Dedifferentiated amniotic fluid mesenchymal stem cell (primary cell): ENCODE data around the gene MTA3.
A peak's percentile ranks its signal among the peaks of the same experiment; 100 is the strongest.

Source experiments
- DNase-seq: peaks from one replicate; pipeline ENCODE4 v3.0.0-alpha.2; 2016; ENCODE audit errors: extremely low spot score

Gene MTA3

DNA sequence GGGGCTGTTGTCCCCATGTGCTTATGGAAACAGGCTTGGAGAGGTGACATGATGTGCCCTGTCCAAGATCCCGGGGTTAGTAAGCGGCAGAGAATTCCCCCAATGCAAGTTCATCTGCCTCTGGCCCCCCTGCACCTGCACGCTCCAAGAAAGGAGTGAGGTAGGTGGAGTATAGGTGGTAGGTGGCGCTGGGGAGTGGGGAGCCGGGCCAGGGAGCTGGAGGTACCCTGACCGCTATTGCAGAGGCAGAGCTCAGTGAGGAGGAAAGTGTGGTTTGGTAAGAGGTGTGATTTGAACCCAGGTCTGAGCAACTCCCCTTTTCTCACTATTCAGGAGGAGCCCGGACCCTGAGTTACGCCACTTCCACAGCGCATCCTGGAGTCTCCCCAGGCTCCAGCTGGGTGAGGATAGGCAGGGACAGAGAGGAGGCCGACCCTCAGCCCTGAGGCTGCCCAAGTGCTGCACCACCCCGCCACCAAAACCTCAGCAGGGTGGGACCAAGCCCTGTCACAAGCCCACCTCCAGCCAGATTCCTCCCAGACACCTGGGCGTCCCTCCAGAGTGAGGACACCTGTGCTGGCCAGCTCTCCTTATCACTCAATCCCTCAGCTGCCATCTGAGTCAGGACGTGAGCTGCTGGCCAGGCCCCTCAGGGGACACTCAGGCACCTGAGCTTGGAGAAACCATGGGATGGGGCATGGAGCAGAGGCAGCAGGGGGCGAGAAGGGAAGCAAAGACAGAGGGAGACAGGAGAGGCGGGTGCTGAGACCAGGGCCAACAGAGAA is 218.3 kb downstream of the MTA3 start:
- no peak for DNase-seq

DNA sequence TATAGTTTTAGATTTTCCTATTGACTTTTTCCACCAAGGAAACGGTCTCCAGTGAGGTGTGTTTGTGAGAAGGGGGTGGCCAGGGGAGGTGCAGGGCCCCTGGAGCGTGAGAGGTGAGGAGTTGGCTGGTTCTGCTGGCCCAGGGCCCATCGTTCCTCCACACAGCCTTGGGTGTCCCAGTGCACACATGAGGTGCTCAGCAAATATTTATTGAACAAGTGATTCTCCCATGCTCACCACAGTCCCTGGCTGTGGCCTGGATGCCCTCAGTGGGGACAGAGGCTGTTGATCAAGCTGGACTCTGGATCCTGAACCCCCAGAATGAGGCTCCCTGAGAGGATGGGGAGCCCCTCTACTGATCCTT is 219.0 kb downstream of the MTA3 start:
- DNase-seq = no peak

GRCh38 chr2:42787788-42788477 is 219.5 kb downstream of the MTA3 start:
- DNase-seq = no peak

GRCh38 chr2:42788478-42788793 is 220.0 kb downstream of the MTA3 start:
- DNase-seq = no peak

DNA sequence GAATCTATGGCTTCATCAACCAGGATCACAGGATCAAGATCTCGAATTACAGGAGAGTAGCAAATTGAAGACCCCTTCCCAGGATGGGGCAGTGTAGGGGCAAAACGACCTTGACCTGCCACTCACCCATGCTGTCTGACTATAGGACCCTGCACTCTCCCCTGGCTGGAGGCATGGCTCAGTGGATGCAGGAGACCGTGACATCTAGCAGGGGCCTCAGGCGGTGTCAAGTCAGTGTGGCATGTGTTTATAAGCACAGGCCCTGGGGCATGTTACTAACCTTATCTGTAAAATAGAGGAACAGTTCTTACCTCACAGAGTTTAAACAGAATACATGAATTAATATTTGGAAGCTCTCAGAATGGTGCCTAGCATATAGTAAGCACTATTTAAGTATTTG is 220.4 kb downstream of the MTA3 start:
- no peak for DNase-seq

DNA sequence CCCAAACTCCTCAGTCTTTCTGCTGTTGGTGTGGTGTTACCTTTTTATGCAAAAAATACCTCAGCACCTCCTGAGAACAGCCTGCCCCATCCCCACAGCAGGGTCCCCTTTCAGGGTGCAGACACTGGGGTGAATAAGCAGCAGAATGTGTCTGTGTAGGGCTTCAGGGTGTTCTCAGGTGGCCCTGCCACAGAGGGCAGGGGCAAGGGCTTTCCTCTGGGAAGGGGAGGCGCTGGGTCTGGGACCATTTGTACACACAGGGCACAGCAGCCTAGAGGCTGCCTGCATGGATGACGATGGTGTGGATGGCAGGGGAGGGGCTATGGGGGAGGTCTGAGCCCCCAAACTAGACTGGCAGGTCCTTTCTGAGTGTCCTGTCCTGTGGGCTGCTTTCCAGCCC is 221.3 kb downstream of the MTA3 start:
- DNase-seq = no peak

DNA sequence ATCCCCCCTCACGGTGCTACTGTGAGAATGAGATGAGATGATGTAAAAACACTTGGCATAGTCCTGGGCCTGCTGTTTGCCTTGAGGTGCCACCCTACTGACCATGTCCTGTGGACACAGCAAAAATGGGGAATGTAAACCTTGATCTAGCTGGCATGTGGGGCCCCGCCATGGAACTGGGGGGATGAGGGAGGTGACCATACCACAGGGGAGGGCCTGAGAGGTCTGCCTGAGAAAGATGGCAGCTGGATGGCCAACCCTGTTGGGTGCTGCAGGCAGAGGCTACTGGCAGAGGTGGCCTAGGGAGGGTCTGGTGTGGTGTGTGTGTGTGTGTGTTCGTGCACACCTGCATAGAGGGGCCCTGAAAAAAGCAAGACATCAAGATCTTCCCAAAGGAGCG is 223.2 kb downstream of the MTA3 start:
- DNase-seq = no peak

DNA sequence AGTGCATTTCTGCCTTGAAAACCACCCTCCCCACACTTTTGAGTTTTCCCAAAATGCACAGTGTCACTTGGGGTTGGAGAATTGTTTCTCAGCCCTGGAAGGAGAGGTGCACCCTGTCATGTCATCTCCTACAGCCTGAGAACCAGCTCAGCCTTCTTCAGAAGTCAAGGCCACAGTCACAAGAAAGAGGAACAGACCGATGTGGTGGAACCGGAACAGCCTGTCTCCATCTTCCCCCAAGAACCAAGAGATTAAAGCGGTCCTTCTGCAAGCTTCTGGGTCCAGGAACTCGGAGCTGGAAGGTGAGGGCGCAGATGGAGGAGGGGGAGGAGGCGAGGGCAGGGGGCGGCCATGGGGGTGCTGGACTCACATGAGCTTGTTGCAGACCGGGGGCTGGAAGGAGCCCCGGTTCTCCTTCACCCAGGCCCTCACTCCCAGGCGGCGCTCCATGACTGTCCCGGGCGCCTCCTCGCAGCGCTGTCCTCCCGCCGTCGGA is 223.7 kb downstream of the MTA3 start:
- DNase-seq = no peak

- DNase-seq = no peak
Measured at GRCh38 chr2:42792583-42793333, 224.3 kb downstream of the MTA3 start, which contains the start of gene HAAO. Gene HAAO, minus strand, starts transcription at chr2:42792583. Its CDS starts 47 bp downstream, at chr2:42792536.

DNA sequence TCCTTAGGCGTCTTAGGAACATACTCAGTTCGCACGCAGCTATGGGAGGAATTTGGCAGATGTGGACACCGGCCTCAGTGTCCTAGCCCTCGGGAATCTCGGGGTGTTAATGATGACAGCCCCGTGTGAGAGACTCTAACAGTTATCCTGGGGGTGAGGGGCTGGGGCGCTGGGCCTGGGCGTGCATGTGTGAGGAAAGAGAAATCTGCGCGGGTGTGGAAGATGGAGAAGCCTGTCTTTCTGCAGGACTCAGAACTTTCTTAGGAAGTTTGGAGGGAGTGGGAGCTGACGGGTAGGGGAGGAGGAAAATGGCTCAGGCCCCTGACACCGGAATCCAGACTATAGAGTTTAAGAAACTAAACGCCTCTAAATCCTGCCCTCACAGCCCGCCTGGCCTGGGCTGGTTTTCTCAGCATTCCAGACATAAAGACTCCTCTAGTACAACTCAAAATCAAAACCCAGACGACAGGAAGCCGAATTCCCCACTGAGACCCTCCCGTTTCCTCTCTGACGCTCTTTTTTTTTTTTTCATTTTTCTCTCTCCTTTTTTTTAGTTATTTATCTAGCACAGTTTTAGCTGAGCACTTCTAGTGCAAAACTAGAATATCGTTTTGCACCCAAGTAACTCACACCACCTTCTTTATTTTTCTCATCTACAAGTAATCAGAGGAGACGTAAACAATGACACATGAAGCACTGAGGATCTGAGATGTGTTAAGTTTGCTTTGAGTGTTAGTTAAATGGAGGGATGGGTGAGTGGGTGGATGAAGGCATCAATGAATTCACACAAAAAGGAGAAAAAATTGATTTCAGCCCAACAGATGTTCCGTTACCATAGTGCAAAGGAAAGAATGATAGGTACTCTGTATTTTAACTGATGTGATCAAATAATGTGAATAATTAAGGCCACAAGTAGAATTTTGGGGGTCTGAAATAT is 225.2 kb downstream of the MTA3 start:
- no peak for DNase-seq

GRCh38 chr2:42794271-42795046 is 226.0 kb downstream of the MTA3 start:
- no peak for DNase-seq

- no peak for DNase-seq
Measured at GRCh38 chr2:42795275-42795674, 226.8 kb downstream of the MTA3 start.

DNA sequence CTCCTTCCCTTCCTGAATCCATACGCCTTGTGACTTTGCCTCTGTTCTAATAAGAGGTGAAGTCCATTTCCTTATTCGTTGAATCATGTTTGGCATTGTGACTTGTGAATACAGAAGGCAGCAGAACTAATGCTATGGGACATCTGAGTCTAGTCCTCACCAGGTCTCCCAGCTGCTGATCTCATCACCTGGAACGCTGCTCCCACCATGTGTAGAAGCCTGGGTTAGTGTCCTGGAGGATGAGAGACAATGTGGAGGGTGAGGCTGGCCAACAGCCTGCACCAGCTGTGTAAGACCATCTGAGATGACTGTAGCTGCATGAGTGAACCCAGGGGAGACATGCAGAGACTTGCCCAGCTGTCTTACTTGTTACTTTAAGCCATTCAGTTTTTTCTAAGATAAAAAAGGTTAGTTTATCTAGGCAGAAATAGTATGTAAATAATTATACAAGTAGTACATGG is 227.4 kb downstream of the MTA3 start:
- no peak for DNase-seq

DNA sequence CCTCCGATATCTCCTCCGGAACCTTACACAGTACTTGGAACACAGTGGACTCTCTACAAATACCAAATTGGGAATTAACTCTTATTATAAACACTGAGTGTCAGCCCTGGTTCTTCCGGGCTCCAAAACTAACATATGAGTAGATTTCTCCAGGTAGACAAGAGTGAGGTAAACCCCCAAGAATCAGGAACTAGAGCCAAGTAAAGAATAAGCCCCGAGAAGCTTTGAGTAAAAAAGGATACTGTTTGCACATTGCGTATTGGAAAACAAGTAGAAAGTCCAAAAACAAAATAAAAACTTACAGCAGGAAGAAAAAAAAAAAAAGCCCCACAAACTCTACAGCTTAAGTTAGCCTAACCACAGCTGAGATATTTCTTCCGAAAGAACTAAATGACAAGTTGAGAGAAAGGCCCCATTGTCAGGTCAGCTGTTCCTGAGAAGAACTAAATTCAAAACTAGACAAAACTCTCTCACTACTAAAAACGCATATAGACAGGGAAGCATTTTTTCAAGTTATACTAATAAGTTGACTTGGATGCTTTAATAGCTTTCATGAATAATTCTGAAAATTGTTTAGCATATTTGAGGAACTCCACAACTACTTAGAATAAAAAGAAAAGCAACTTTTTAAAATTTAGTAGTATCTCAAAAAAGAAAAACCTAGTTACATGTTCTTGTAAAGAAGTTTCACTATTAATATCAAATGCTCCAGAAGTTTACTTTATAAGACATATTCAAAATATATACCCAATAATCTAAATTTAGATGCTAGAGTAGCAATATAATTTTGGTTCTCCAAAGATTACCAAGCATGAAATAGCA is 228.2 kb downstream of the MTA3 start:
- DNase-seq = no peak

- no peak for DNase-seq
Measured at GRCh38 chr2:42797281-42797680, 228.8 kb downstream of the MTA3 start.

DNA sequence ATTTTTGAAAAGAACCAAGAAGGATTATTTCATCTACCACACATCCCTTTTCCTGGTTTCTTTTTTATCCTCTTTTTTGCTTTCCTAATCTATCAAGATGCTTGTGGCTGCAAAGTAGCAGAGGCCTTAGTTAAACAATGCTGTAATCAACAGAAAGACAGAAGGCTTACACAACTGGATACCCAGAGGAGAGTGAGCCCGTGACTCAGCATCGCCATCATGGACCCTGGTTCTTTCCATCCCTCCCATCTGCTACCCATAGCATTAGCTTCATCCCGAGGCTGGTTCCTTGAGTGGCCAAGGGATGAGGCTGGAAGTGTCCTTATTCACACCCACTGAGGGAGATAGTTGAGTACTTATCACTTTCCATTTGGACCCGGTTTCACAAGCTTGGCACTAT is 231.4 kb downstream of the MTA3 start:
- no peak for DNase-seq

DNA sequence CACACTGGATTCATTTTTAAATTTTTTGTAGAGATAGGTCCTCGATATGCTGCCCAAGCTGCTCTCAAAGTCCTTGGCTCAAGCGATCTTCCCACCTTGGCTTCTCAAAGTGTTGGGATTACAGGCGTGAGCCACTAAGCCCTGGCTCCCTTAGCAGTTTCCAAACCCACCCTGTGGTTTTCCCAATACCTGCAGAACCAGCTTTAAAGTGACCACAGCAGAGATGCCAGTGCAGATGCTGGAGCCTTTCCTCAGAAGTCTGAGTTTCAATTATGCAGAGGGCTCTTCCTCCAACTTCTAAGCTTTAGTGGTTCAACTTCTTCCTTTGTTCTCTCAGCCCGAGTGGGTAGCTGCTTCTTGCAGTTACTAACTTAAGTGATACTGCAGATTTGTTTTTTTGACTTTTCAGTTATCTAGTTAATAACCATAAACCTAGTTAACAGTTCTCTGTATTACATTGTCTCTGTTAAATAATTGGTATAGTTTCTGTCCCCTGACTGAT is 232.1 kb downstream of the MTA3 start:
- no peak for DNase-seq

DNA sequence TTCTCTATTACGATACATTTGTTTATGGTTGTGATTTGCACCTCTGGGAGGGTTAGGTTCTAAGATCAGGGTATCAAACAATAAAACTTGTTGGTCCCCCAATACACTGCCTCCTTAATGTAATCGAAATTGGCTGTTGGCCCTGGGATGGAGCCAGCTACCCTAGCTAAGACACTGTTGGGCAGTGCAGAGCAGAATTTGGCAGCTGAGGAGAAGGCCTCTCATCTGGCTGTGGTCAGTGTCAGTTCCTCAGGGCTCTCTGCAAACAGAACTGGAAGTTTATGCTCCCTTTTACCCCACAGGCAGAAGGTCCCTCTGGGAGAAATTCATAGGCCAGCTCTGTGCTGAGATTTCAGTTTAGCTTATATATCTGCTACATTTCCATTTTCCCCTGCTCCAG is 232.5 kb downstream of the MTA3 start:
- no peak for DNase-seq

DNA sequence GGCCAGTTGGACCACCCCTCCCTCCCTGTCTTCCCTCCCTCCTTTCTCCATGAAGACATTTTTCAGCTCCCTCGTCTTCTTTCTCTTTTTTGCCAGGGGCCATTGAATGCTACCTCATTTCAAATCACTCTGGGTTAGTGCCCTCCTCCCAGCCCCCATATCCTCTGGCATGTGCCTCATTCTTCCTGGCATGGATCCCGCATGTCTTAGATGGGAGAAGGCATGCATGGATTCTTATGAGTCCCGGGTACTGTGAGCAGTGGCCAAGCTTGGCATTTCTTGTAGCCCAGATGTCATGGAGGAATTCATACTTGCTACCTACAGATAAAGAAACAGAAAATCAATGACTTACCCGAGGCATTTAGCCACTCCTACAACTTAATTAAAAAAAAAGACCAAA is 232.9 kb downstream of the MTA3 start:
- DNase-seq = peak; percentile 43

DNA sequence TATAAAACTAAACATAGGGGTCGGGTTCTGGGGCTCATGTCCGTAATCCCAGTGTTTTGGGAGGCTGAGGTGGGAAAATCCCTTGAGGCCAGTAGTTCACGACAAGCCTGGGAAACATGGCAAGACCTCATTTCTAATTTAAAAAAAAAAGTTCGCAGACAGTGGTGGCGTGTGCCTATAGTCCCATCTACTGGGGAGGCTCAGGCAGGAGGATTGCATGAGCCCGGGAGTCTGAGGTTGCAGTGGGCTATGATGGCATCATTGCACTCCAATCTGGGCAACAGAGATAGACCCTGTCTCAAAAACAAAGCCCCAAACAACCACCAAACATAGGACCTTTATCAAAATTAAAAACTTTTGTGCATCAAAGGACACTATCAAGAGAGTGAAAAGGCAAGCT is 233.7 kb downstream of the MTA3 start:
- DNase-seq = no peak
